HEK293 (cell line): Measurements from ENCODE around the gene BTAF1.

Experiments
- CTCF ChIA-PET: fragments of 350-600 bp; formaldehyde crosslinking; extraction: SDS; loops from one replicate; lab custom pipeline; 2021; ENCODE audit warnings: antibody characterized with exemption; lab: Yijun Ruan, JAX
- POLR2A ChIA-PET: fragments of 300-600 bp; formaldehyde crosslinking; extraction: SDS; loops from one replicate; lab custom pipeline; 2020; ENCODE audit warnings: antibody characterized with exemption, inconsistent platforms; lab: Yijun Ruan, JAX
- H3K27ac ChIP-seq: fragments of 200-500 bp; sonication (Bioruptor generic); 2 replicates; pipeline ENCODE4 v1.5.1; 2014; ENCODE audit warnings: low read depth, low read length, control low read depth, inconsistent platforms; ENCODE audit errors: extremely low read depth
- H3K36me3 ChIP-seq, 2 experiments: fragments of 200-500 bp in 1 of 2; sonication (Bioruptor generic) in 1 of 2; 1 replicate in 1 of 2; 2 replicates in 1 of 2; pipeline ENCODE4 v1.5.1; 2014 to 2017; ENCODE audit warnings: inconsistent platforms in 2 of 2, low read length in 2 of 2; ENCODE audit not compliant: control insufficient read depth in 2 of 2, insufficient read depth in 1 of 2
- H3K4me1 ChIP-seq: fragments of 200-500 bp; sonication (Bioruptor generic); 2 replicates; pipeline ENCODE4 v1.5.1; 2014; ENCODE audit warnings: mild to moderate bottlenecking, low read length, inconsistent platforms; ENCODE audit not compliant: control insufficient read depth, insufficient read depth
- H3K4me3 ChIP-seq: 2 replicates; pipeline ENCODE4 v1.5.1; 2011; ENCODE audit warnings: low read depth, mild to moderate bottlenecking, control low read depth, low read length, moderate library complexity
- H3K9me3 ChIP-seq: fragments of 200-500 bp; sonication (Bioruptor generic); 2 replicates; pipeline ENCODE4 v1.5.1; 2014; ENCODE audit warnings: low read depth, low read length, inconsistent platforms; ENCODE audit not compliant: control insufficient read depth, insufficient read depth
- EGR2 ChIP-seq: fragments of 450-650 bp; formaldehyde crosslinking; IDR thresholded peaks from 2 replicates; pipeline ENCODE4 v1.5.1; 2016; ENCODE audit warnings: low read depth, missing biosample characterization, missing genetic modification characterization
- HIC1 ChIP-seq: fragments of 450-650 bp; formaldehyde crosslinking; IDR thresholded peaks from 2 replicates; pipeline ENCODE4 v1.5.1; 2016; ENCODE audit warnings: missing biosample characterization, missing genetic modification characterization
- HOXA7 ChIP-seq: sonication (generic); formaldehyde crosslinking; IDR thresholded peaks from 2 replicates; pipeline ENCODE4 v1.8.1; 2022; ENCODE audit warnings: missing genetic modification reagents, borderline replicate concordance
- TRIM28 ChIP-seq: IDR thresholded peaks from 2 replicates; pipeline ENCODE4 v1.6.1; 2011; ENCODE audit warnings: low read length, control low read depth, borderline replicate concordance
- ZBTB17 ChIP-seq: fragments of 450-650 bp; formaldehyde crosslinking; IDR thresholded peaks from 2 replicates; pipeline ENCODE4 v1.5.1; 2016; ENCODE audit warnings: missing biosample characterization, missing genetic modification characterization
- ZBTB6 ChIP-seq: fragments of 450-650 bp; formaldehyde crosslinking; IDR thresholded peaks from 2 replicates; pipeline ENCODE4 v1.5.1; 2017; ENCODE audit warnings: missing biosample characterization, missing genetic modification characterization
- ZNF121 ChIP-seq: fragments of 450-650 bp; formaldehyde crosslinking; IDR thresholded peaks from 2 replicates; pipeline ENCODE4 v1.5.1; 2016; ENCODE audit warnings: missing biosample characterization, missing genetic modification characterization
- ZNF18 ChIP-seq: fragments of 450-650 bp; formaldehyde crosslinking; IDR thresholded peaks from 2 replicates; pipeline ENCODE4 v1.5.1; 2016; ENCODE audit warnings: missing biosample characterization, missing genetic modification characterization
- ZNF202 ChIP-seq: fragments of 450-650 bp; formaldehyde crosslinking; IDR thresholded peaks from 2 replicates; pipeline ENCODE4 v1.5.1; 2016; ENCODE audit warnings: missing biosample characterization, missing genetic modification characterization, borderline replicate concordance
- ZNF211 ChIP-seq: fragments of 450-650 bp; formaldehyde crosslinking; IDR thresholded peaks from 2 replicates; pipeline ENCODE4 v1.5.1; 2016; ENCODE audit warnings: low read depth, missing biosample characterization, missing genetic modification characterization
- ZNF221 ChIP-seq: fragments of 450-650 bp; formaldehyde crosslinking; IDR thresholded peaks from 2 replicates; pipeline ENCODE4 v1.5.1; 2017; ENCODE audit warnings: missing biosample characterization, missing genetic modification characterization, borderline replicate concordance
- ZNF26 ChIP-seq: fragments of 450-650 bp; formaldehyde crosslinking; IDR thresholded peaks from 2 replicates; pipeline ENCODE4 v1.5.1; 2016; ENCODE audit warnings: missing biosample characterization, missing genetic modification characterization
- ZNF362 ChIP-seq: fragments of 450-650 bp; formaldehyde crosslinking; IDR thresholded peaks from 2 replicates; pipeline ENCODE4 v1.5.1; 2016; ENCODE audit warnings: missing biosample characterization, missing genetic modification characterization
- ZNF510 ChIP-seq: fragments of 450-650 bp; formaldehyde crosslinking; IDR thresholded peaks from 2 replicates; pipeline ENCODE4 v1.5.1; 2018; ENCODE audit warnings: mild to moderate bottlenecking, missing genetic modification characterization, missing biosample characterization; ENCODE audit not compliant: insufficient replicate concordance
- ZNF521 ChIP-seq: fragments of 450-650 bp; formaldehyde crosslinking; IDR thresholded peaks from 2 replicates; pipeline ENCODE4 v1.5.1; 2017; ENCODE audit warnings: missing biosample characterization, mild to moderate bottlenecking, missing genetic modification characterization
- ZNF548 ChIP-seq: fragments of 450-650 bp; formaldehyde crosslinking; IDR thresholded peaks from 2 replicates; pipeline ENCODE4 v1.5.1; 2016; ENCODE audit warnings: missing biosample characterization, missing genetic modification characterization
- ZNF558 ChIP-seq: fragments of 450-650 bp; formaldehyde crosslinking; IDR thresholded peaks from 2 replicates; pipeline ENCODE4 v1.5.1; 2016; ENCODE audit warnings: missing biosample characterization, missing genetic modification characterization
- ZNF560 ChIP-seq: fragments of 450-650 bp; formaldehyde crosslinking; IDR thresholded peaks from 2 replicates; pipeline ENCODE4 v1.5.1; 2017; ENCODE audit warnings: missing biosample characterization, missing genetic modification characterization, borderline replicate concordance
- ZNF600 ChIP-seq: fragments of 450-650 bp; formaldehyde crosslinking; IDR thresholded peaks from 2 replicates; pipeline ENCODE4 v1.5.1; 2016; ENCODE audit warnings: missing biosample characterization, missing genetic modification characterization
- ZNF677 ChIP-seq: fragments of 450-650 bp; IDR thresholded peaks from 2 replicates; pipeline ENCODE4 v1.5.0; 2018; ENCODE audit warnings: missing biosample characterization, mild to moderate bottlenecking, missing genetic modification characterization, moderate library complexity
- ZNF792 ChIP-seq: fragments of 450-650 bp; formaldehyde crosslinking; IDR thresholded peaks from 2 replicates; pipeline ENCODE4 v1.5.1; 2016; ENCODE audit warnings: missing biosample characterization, missing genetic modification characterization
- TF ChIP-seq, protein P1 (sequence below): fragments of 450-650 bp; formaldehyde crosslinking; IDR thresholded peaks from 2 replicates; pipeline ENCODE4 v1.5.0; 2017; ENCODE audit warnings: missing biosample characterization, missing genetic modification characterization, borderline replicate concordance

BTAF1 gene

GRCh38 chr10:91977491-91977890 is 53.9 kb downstream of the BTAF1 start:
- CTCF ChIA-PET = no interaction called here
- no peak overlapping the region for H3K27ac ChIP-seq
- H3K4me1 ChIP-seq = no peaks in the 10 kb centered on the region
- POLR2A ChIA-PET = no interaction called here
- no peak overlapping the region for H3K4me3 ChIP-seq
- TF ChIP-seq, protein P1, sequence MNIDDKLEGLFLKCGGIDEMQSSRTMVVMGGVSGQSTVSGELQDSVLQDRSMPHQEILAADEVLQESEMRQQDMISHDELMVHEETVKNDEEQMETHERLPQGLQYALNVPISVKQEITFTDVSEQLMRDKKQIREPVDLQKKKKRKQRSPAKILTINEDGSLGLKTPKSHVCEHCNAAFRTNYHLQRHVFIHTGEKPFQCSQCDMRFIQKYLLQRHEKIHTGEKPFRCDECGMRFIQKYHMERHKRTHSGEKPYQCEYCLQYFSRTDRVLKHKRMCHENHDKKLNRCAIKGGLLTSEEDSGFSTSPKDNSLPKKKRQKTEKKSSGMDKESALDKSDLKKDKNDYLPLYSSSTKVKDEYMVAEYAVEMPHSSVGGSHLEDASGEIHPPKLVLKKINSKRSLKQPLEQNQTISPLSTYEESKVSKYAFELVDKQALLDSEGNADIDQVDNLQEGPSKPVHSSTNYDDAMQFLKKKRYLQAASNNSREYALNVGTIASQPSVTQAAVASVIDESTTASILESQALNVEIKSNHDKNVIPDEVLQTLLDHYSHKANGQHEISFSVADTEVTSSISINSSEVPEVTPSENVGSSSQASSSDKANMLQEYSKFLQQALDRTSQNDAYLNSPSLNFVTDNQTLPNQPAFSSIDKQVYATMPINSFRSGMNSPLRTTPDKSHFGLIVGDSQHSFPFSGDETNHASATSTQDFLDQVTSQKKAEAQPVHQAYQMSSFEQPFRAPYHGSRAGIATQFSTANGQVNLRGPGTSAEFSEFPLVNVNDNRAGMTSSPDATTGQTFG (tag by site-specific recombination) = no peak
- TF ChIP-seq ZNF510 (tag by site-specific recombination) (no peak), ZNF548 (tag by site-specific recombination) (no peak), ZNF560 (no peak), ZNF26 (no peak)
- H3K9me3 ChIP-seq = no peaks in the 10 kb centered on the region
- peaks cover 14 to 43% of the 10 kb centered on the region in 2 experiments for H3K36me3 ChIP-seq

- Histone ChIP-seq H3K4me3 (no peak overlapping the region), H3K27ac (no peak overlapping the region), H3K4me1 (no peaks in the 10 kb centered on the region), H3K9me3 (no peaks in the 10 kb centered on the region), H3K36me3 (peaks cover 21 to 53% of the 10 kb centered on the region in 2 experiments)
- no peak for TF ChIP-seq ZNF677
- no peak for TF ChIP-seq HOXA7 (CRISPR knock-in tag)
- TF ChIP-seq ZNF202 (tag by site-specific recombination) = no peak
- 0 out of 2 replicates have a peak, but pooled peaks have one; percentile 29 for TF ChIP-seq ZNF362 (tag by site-specific recombination)
- TF ChIP-seq ZNF211 (tag by site-specific recombination) = no peak
- no peak for TF ChIP-seq ZBTB6 (tag by site-specific recombination)
- POLR2A ChIA-PET = interaction anchor here (0.7 kb wide), 1 partner anchor 55 kb away, joined by 3 read pairs; the partner anchor contains the start of gene BTAF1
- CTCF ChIA-PET = no interaction called here
Measured at GRCh38 chr10:91978585-91978984, 55.0 kb downstream of the BTAF1 start.

- H3K36me3 ChIP-seq = peaks cover 34 to 61% of the 10 kb centered on the region in 2 experiments
- no peaks in the 10 kb centered on the region for H3K4me1 ChIP-seq
- no peak overlapping the region for H3K27ac ChIP-seq
- POLR2A ChIA-PET = no interaction called here
- no peaks in the 10 kb centered on the region for H3K9me3 ChIP-seq
- H3K4me3 ChIP-seq = no peak overlapping the region
- CTCF ChIA-PET = no interaction called here
- TF ChIP-seq ZNF18 (no peak), ZNF221 (tag by site-specific recombination) (no peak), ZNF558 (tag by site-specific recombination) (no peak), ZNF121 (no peak), TRIM28 (no peak), ZNF211 (tag by site-specific recombination) (no peak), ZNF792 (tag by site-specific recombination) (no peak), EGR2 (no peak), ZBTB17 (tag by site-specific recombination) (no peak), ZNF600 (tag by site-specific recombination) (no peak), ZNF521 (tag by site-specific recombination) (no peak), HIC1 (tag by site-specific recombination) (no peak)
Measured at GRCh38 chr10:91980319-91980718, 56.7 kb downstream of the BTAF1 start.
